ENCODE measurements around the gene KIAA1549.

- TF ChIP-seq CTCF (IDR thresholded peaks at IDR 0.05) (no peak), POLR2A (IDR thresholded peaks at IDR 0.05) (no peak)
Measured at GRCh38 chr7:138907201-138907847, 73.9 kb downstream of the KIAA1549 start.

Data from ovary (tissue), 3 donors.